GM12801 (cell line): ENCODE measurements around the gene AHNAK2.

Experiments used
- CTCF ChIP-seq: IDR thresholded peaks from one replicate; pipeline ENCODE4 v1.5.1; 2011; ENCODE audit warnings: control low read depth; ENCODE audit not compliant: insufficient read length; ENCODE audit errors: extremely low read depth

Gene AHNAK2

GRCh38 chr14:104989236-104989950 lies 11.2 kb upstream of the AHNAK2 start:
- TF ChIP-seq CTCF, result no peak

GRCh38 chr14:104986487-104987164 lies 8.5 kb upstream of the AHNAK2 start:
- TF ChIP-seq CTCF, result no peak

- no peak for TF ChIP-seq CTCF
Observed at GRCh38 chr14:104985675-104986486, 7.7 kb upstream of the AHNAK2 start, which contains the start of gene CLBA1. TSS of gene CLBA1 (plus strand) at chr14:104985788. CDS start at chr14:104986432, 644 bp downstream.

- no peak for TF ChIP-seq CTCF
Observed at GRCh38 chr14:104984056-104984894, 6.1 kb upstream of the AHNAK2 start.

- no peak for TF ChIP-seq CTCF
Observed at GRCh38 chr14:104983231-104983721, 5.1 kb upstream of the AHNAK2 start.

GRCh38 chr14:104982548-104983230 lies 4.5 kb upstream of the AHNAK2 start:
- TF ChIP-seq CTCF, result no peak
